Thyroid gland (tissue), 4 donors: ENCODE results near the gene ACTN2. TPM values are rescaled to one million over a fixed set of nuclear protein-coding genes. Genes with fewer than 3 reads are reported as not detected.

Source experiments
- DNase-seq, 2 donors: peaks; one replicate each; pipeline ENCODE4 v3.0.0-alpha.2; 2019
- H3K27ac ChIP-seq, 3 donors: fragments of 200-600 bp; sonication (generic); 1 replicate in 2 of 3; 2 replicates in 1 of 3; pipeline ENCODE4 v1.5.1; 2016 to 2019; ENCODE audit warnings: mild to moderate bottlenecking in 1 of 3, moderate library complexity in 1 of 3
- H3K27me3 ChIP-seq: fragments of 200-600 bp; sonication (generic); one replicate; pipeline ENCODE4 v1.5.1; 2019
- H3K36me3 ChIP-seq, 2 donors: fragments of 200-600 bp; sonication (generic); one replicate each; pipeline ENCODE4 v1.5.1; 2016 to 2019
- H3K4me1 ChIP-seq, 2 donors: fragments of 200-600 bp; sonication (generic); one replicate each; pipeline ENCODE4 v1.5.1; 2017 to 2019
- H3K4me3 ChIP-seq, 3 donors: fragments of 200-600 bp; sonication (generic); replicated peaks in 1 of 3; 1 replicate in 2 of 3; 2 replicates in 1 of 3; pipeline ENCODE4 v1.5.1; 2016; ENCODE audit warnings: mild to moderate bottlenecking in 1 of 3
- H3K9me3 ChIP-seq: fragments of 200-600 bp; sonication (generic); one replicate; pipeline ENCODE4 v1.5.1; 2017
- POLR2A ChIP-seq, 2 donors: fragments of 450-650 bp; IDR thresholded peaks; one replicate each; pipeline ENCODE4 v1.6.1; 2017; ENCODE audit warnings: antibody characterized with exemption in 2 of 2, mild to moderate bottlenecking in 2 of 2, moderate library complexity in 1 of 2
- WGBS, 2 donors: methylation state at CpG; one replicate each; pipeline ENCODE4 v1.1.5; 2017; 5-methylcytosine and 5-hydroxymethylcytosine counted together
- intact Hi-C: fragments of 100-400 bp; cut with DNase I; formaldehyde crosslinking; loops from one replicate; pipeline ENCODE4 v1.15.1; 2023
- total RNA-seq, 4 donors: library from RNA; depleted of rRNA; stranded (reverse); fragments of >200 nt; gene quantifications; one replicate each; pipeline ENCODE4 v1.2.3, GENCODE V29; 2016
- TF ChIP-seq, protein P1 (sequence below), 6 experiments: fragments of 200-600 bp in 3 of 6; fragments of 450-650 bp in 3 of 6; sonication (generic) in 3 of 6; IDR thresholded peaks; one replicate each; pipeline ENCODE4 v1.5.1; 2016 to 2019; ENCODE audit warnings: antibody characterized with exemption in 6 of 6, mild to moderate bottlenecking in 2 of 6, inconsistent platforms in 1 of 6, moderate library complexity in 1 of 6

The ACTN2 gene
- total RNA-seq, 4 donors from 2014 or later = 0.40 to 0.56 TPM; not detected in 2

- TF ChIP-seq POLR2A (IDR thresholded peaks at IDR 0.05) = no peak
- TF ChIP-seq, protein P1, sequence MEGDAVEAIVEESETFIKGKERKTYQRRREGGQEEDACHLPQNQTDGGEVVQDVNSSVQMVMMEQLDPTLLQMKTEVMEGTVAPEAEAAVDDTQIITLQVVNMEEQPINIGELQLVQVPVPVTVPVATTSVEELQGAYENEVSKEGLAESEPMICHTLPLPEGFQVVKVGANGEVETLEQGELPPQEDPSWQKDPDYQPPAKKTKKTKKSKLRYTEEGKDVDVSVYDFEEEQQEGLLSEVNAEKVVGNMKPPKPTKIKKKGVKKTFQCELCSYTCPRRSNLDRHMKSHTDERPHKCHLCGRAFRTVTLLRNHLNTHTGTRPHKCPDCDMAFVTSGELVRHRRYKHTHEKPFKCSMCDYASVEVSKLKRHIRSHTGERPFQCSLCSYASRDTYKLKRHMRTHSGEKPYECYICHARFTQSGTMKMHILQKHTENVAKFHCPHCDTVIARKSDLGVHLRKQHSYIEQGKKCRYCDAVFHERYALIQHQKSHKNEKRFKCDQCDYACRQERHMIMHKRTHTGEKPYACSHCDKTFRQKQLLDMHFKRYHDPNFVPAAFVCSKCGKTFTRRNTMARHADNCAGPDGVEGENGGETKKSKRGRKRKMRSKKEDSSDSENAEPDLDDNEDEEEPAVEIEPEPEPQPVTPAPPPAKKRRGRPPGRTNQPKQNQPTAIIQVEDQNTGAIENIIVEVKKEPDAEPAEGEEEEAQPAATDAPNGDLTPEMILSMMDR (IDR thresholded peaks at IDR 0.05) = no peak
- H3K27ac ChIP-seq = no peak overlapping the region
- H3K4me3 ChIP-seq = no peak overlapping the region
- H3K4me1 ChIP-seq = no peaks in the 10 kb centered on the region
- DNase-seq = no peak
- H3K36me3 ChIP-seq = no peaks in the 10 kb centered on the region
- intact Hi-C loops = no loop called here
- H3K27me3 ChIP-seq = no peaks in the 10 kb centered on the region
- 67 to 73% methylated on average over 4 of the region's 4 CpGs for WGBS, 2 donors
- H3K9me3 ChIP-seq = no peaks in the 10 kb centered on the region
Measured at GRCh38 chr1:236751935-236752334, 65.6 kb downstream of the ACTN2 start.

DNA sequence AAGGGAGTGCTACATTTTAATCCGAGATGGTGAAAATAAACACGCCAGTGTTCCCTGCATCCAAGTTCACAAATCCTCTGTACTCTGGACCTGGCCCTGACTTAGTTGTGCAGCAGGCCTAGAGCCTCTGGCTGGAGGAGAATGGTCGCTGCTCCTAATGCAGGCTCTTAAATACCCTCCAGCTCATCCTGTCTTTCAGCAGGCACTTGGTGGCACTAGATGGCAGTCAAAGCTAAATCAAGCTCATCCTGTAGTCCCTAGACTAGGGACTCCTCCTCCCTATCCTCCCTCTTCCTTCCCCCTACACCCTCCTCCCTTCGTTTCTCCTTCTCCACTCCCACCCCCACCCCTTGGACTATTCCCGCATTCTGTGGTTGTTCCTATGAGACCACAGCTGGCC lies 67.2 kb downstream of the ACTN2 start:
- Histone ChIP-seq H3K4me3 (no peak overlapping the region), H3K27ac (no peak overlapping the region), H3K27me3 (no peaks in the 10 kb centered on the region), H3K9me3 (no peaks in the 10 kb centered on the region), H3K36me3 (no peaks in the 10 kb centered on the region), H3K4me1 (no peaks in the 10 kb centered on the region)
- 73 to 75% methylated on average over 5 of the region's 5 CpGs for WGBS, 2 donors
- no peak for DNase-seq
- no peak for TF ChIP-seq POLR2A (IDR thresholded peaks at IDR 0.05)
- TF ChIP-seq, protein P1 (IDR thresholded peaks at IDR 0.05) = peak in 1 of 6 experiments; percentile 18
- intact Hi-C loops = no loop called here

GRCh38 chr1:236753964-236754363 lies 67.7 kb downstream of the ACTN2 start:
- no peak overlapping the region for H3K27ac ChIP-seq
- H3K4me1 ChIP-seq = no peaks in the 10 kb centered on the region
- 91 to 95% methylated on average over 13 to 14 of the region's 14 CpGs for WGBS, 2 donors
- TF ChIP-seq, protein P1 (IDR thresholded peaks at IDR 0.05) = no peak
- TF ChIP-seq POLR2A (IDR thresholded peaks at IDR 0.05) = no peak
- DNase-seq = no peak
- no peaks in the 10 kb centered on the region for H3K9me3 ChIP-seq
- H3K4me3 ChIP-seq = no peak overlapping the region
- no peaks in the 10 kb centered on the region for H3K36me3 ChIP-seq
- intact Hi-C loops = no loop called here
- H3K27me3 ChIP-seq = no peaks in the 10 kb centered on the region

GRCh38 chr1:236754525-236755210 lies 68.4 kb downstream of the ACTN2 start:
- Histone ChIP-seq H3K36me3 (no peaks in the 10 kb centered on the region), H3K27me3 (no peaks in the 10 kb centered on the region), H3K4me1 (no peaks in the 10 kb centered on the region), H3K9me3 (no peaks in the 10 kb centered on the region), H3K4me3 (no peak overlapping the region), H3K27ac (no peak overlapping the region)
- TF ChIP-seq, protein P1 (IDR thresholded peaks at IDR 0.05) = no peak
- TF ChIP-seq POLR2A (IDR thresholded peaks at IDR 0.05) = no peak
- intact Hi-C loops = no loop called here
- DNase-seq = no peak
- WGBS, 2 donors = 76 to 80% methylated on average over 16 to 18 of the region's 18 CpGs

GRCh38 chr1:236757640-236758039 lies 71.3 kb downstream of the ACTN2 start:
- 91 to 93% methylated on average over 2 of the region's 2 CpGs for whole genome bisulfite sequencing, 2 donors
- Histone ChIP-seq H3K4me3 (no peak overlapping the region), H3K27ac (no peak overlapping the region), H3K27me3 (no peaks in the 10 kb centered on the region), H3K4me1 (no peaks in the 10 kb centered on the region), H3K36me3 (no peaks in the 10 kb centered on the region), H3K9me3 (no peaks in the 10 kb centered on the region)
- intact Hi-C loops = no loop called here
- TF ChIP-seq, protein P1 (IDR thresholded peaks at IDR 0.05) = no peak
- TF ChIP-seq POLR2A (IDR thresholded peaks at IDR 0.05) = no peak
- no peak for DNase-seq
